HAP-1 (cell line): ENCODE data around the gene KCNQ4.
A peak's percentile ranks its signal among the peaks of the same experiment; 100 is the strongest.

Source experiments
- DNase-seq, 2 experiments: peaks; one replicate each; pipeline ENCODE4 v3.0.0-alpha.2; 2016 to 2020; ENCODE audit warnings: low spot score in 2 of 2
- H3K27me3 ChIP-seq: fragments of 250-450 bp; sonication (Bioruptor Pico); 2 replicates; pipeline ENCODE4 v1.5.1; 2020; ENCODE audit warnings: low read depth, mild to moderate bottlenecking, moderate library complexity
- H3K36me3 ChIP-seq: fragments of 250-450 bp; sonication (Bioruptor Pico); replicated peaks from 2 replicates; pipeline ENCODE4 v1.5.1; 2020; ENCODE audit warnings: mild to moderate bottlenecking
- H3K4me1 ChIP-seq: fragments of 250-450 bp; sonication (Bioruptor Pico); 2 replicates; pipeline ENCODE4 v1.5.1; 2020; ENCODE audit warnings: mild to moderate bottlenecking
- H3K4me3 ChIP-seq: fragments of 250-450 bp; sonication (Bioruptor Pico); 2 replicates; pipeline ENCODE4 v1.5.1; 2020; ENCODE audit warnings: mild to moderate bottlenecking, moderate library complexity
- H3K9me3 ChIP-seq: fragments of 250-450 bp; sonication (Bioruptor Pico); 2 replicates; pipeline ENCODE4 v1.5.1; 2020; ENCODE audit warnings: mild to moderate bottlenecking, moderate library complexity
- in situ Hi-C: fragments of 300-500 bp; cut with MboI; formaldehyde crosslinking; loops from 3 replicates; pipeline ENCODE4 v1.14.3; 2020; ENCODE audit warnings: low sequenced_read_pairs, inconsistent platforms, mixed read lengths

The KCNQ4 gene

GRCh38 chr1:40801742-40802077 lies 18.1 kb downstream of the KCNQ4 start:
- in situ Hi-C loops, result no loop called here
- Histone ChIP-seq H3K9me3 (no peaks in the 10 kb centered on the region), H3K4me3 (peak overlapping the region; percentile 10; the same call in 1 of the 2 replicates), H3K36me3 (no peaks in the 10 kb centered on the region), H3K4me1 (peaks cover 8% of the 10 kb centered on the region), H3K27me3 (no peaks in the 10 kb centered on the region)
- DNase-seq, result no peak

GRCh38 chr1:40802078-40802741 lies 18.6 kb downstream of the KCNQ4 start:
- H3K4me3 ChIP-seq, result peak overlapping the region; percentile 12
- DNase-seq, result peak; percentile 79 to 92
- peaks cover 8% of the 10 kb centered on the region for H3K4me1 ChIP-seq
- H3K27me3 ChIP-seq, result no peaks in the 10 kb centered on the region
- no peaks in the 10 kb centered on the region for H3K36me3 ChIP-seq
- in situ Hi-C loops, result no loop called here
- H3K9me3 ChIP-seq, result no peaks in the 10 kb centered on the region

GRCh38 chr1:40802742-40803113 lies 19.1 kb downstream of the KCNQ4 start:
- peak overlapping the region; percentile 12 for H3K4me3 ChIP-seq
- in situ Hi-C loops, result no loop called here
- peaks cover 8% of the 10 kb centered on the region for H3K4me1 ChIP-seq

GRCh38 chr1:40803447-40803846 lies 19.9 kb downstream of the KCNQ4 start:
- peaks cover 8% of the 10 kb centered on the region for H3K4me1 ChIP-seq
- H3K27me3 ChIP-seq, result no peaks in the 10 kb centered on the region
- H3K36me3 ChIP-seq, result no peaks in the 10 kb centered on the region
- no peak for DNase-seq
- in situ Hi-C loops, result no loop called here
- no peak overlapping the region for H3K4me3 ChIP-seq
- H3K9me3 ChIP-seq, result no peaks in the 10 kb centered on the region

More at GRCh38 chr1:40802742-40803113, 19.1 kb downstream of the KCNQ4 start:
- H3K27me3 ChIP-seq, result no peaks in the 10 kb centered on the region
- no peaks in the 10 kb centered on the region for H3K36me3 ChIP-seq
- no peak for DNase-seq
- H3K9me3 ChIP-seq, result no peaks in the 10 kb centered on the region

- no peaks in the 10 kb centered on the region for H3K27me3 ChIP-seq
- no peaks in the 10 kb centered on the region for H3K9me3 ChIP-seq
- H3K4me1 ChIP-seq, result peaks cover 8% of the 10 kb centered on the region
- no peaks in the 10 kb centered on the region for H3K36me3 ChIP-seq
- no peak for DNase-seq
- in situ Hi-C loops, result no loop called here
- H3K4me3 ChIP-seq, result no peak overlapping the region
Observed at GRCh38 chr1:40803902-40804301, 20.3 kb downstream of the KCNQ4 start.

GRCh38 chr1:40806240-40806639 lies 22.7 kb downstream of the KCNQ4 start:
- in situ Hi-C loops, result no loop called here
- Histone ChIP-seq H3K4me3 (no peak overlapping the region), H3K36me3 (no peaks in the 10 kb centered on the region), H3K27me3 (no peaks in the 10 kb centered on the region), H3K4me1 (peaks cover 8% of the 10 kb centered on the region), H3K9me3 (no peaks in the 10 kb centered on the region)
- no peak for DNase-seq

- H3K36me3 ChIP-seq, result no peaks in the 10 kb centered on the region
- H3K4me1 ChIP-seq, result peaks cover 1% of the 10 kb centered on the region
- in situ Hi-C loops, result no loop called here
- DNase-seq, result no peak
- H3K4me3 ChIP-seq, result no peak overlapping the region
- no peaks in the 10 kb centered on the region for H3K9me3 ChIP-seq
- H3K27me3 ChIP-seq, result no peaks in the 10 kb centered on the region
Observed at GRCh38 chr1:40806731-40807695, 23.4 kb downstream of the KCNQ4 start.

GRCh38 chr1:40808002-40808401 lies 24.4 kb downstream of the KCNQ4 start:
- H3K4me1 ChIP-seq, result no peaks in the 10 kb centered on the region
- no peak for DNase-seq
- H3K9me3 ChIP-seq, result no peaks in the 10 kb centered on the region
- H3K36me3 ChIP-seq, result no peaks in the 10 kb centered on the region
- no peaks in the 10 kb centered on the region for H3K27me3 ChIP-seq
- in situ Hi-C loops, result no loop called here
- H3K4me3 ChIP-seq, result no peak overlapping the region

DNA sequence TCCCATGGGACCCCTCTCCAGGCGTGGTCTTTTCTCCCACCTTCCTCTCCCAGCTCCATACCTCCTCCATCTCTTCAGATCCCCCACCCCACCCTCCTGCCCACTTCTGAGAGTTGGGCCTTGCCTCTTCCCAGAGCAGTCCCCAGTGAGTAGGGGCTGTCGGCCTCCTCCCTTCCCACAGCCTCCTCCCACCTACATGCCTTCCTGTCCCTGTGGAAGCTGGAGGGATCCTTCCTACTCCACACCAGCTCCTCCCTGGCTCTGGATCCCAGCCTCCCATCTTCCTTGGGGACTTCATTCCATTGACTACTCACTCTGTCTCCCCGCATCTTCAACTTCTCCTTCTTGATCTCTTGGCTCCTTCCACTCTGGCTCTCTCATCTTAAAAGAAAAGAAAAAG lies 24.9 kb downstream of the KCNQ4 start:
- no peak for DNase-seq
- no peaks in the 10 kb centered on the region for H3K9me3 ChIP-seq
- in situ Hi-C loops, result no loop called here
- no peaks in the 10 kb centered on the region for H3K27me3 ChIP-seq
- H3K36me3 ChIP-seq, result no peaks in the 10 kb centered on the region
- no peaks in the 10 kb centered on the region for H3K4me1 ChIP-seq
- H3K4me3 ChIP-seq, result no peak overlapping the region

GRCh38 chr1:40808909-40809308 lies 25.3 kb downstream of the KCNQ4 start:
- Histone ChIP-seq H3K36me3 (no peaks in the 10 kb centered on the region), H3K4me3 (no peak overlapping the region), H3K9me3 (no peaks in the 10 kb centered on the region), H3K4me1 (no peaks in the 10 kb centered on the region), H3K27me3 (no peaks in the 10 kb centered on the region)
- no peak for DNase-seq
- in situ Hi-C loops, result no loop called here

- Histone ChIP-seq H3K36me3 (no peaks in the 10 kb centered on the region), H3K4me3 (no peak overlapping the region), H3K9me3 (no peaks in the 10 kb centered on the region), H3K4me1 (no peaks in the 10 kb centered on the region), H3K27me3 (no peaks in the 10 kb centered on the region)
- no peak for DNase-seq
- in situ Hi-C loops, result no loop called here
Observed at GRCh38 chr1:40810927-40811326, 27.3 kb downstream of the KCNQ4 start.

DNA sequence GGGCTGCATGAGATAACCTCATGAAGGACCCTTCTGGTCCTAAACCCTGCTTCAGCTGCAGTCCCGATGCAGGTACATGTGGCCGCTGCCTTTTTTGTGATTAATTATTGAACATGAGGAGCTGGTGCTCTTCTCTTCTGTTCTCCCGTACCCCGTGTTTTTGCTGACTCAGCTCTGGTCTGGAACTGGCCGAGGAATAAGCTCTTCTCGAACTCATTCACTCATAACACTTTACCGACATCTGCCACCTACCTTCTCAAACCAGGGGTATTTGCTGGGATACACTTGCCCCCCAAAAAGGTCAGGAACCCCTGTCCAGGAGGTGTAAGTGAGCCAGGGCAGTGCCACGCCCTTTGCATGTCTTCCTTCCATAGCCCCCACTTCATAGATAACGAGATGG lies 31.8 kb downstream of the KCNQ4 start:
- no peaks in the 10 kb centered on the region for H3K9me3 ChIP-seq
- H3K4me3 ChIP-seq, result no peak overlapping the region
- H3K36me3 ChIP-seq, result peaks cover 9% of the 10 kb centered on the region; the same call in 1 of the 2 replicates
- H3K27me3 ChIP-seq, result no peaks in the 10 kb centered on the region
- DNase-seq, result no peak
- no peaks in the 10 kb centered on the region for H3K4me1 ChIP-seq
- in situ Hi-C loops, result no loop called here

DNA sequence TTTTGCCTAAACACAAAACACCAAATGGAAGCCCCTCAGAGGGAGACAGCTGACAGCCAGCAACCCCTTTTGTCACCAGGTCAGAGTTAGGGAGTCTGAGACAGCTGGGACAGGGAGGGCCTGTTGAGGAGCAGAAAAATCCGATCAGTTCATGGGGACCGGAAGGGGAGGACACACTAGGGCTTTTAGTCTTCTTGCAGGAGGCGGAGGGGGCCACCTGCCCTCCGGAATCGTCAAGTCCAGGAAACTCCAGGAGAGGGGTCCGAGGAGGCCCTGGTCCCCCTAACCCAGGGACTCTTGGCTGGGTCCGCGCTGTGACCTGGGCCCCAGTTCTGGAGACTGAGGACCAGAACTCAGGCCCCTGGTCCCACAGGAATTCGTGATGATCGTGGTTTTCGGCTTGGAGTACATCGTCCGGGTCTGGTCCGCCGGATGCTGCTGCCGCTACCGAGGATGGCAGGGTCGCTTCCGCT lies 34.2 kb downstream of the KCNQ4 start:
- no peaks in the 10 kb centered on the region for H3K27me3 ChIP-seq
- no peaks in the 10 kb centered on the region for H3K4me1 ChIP-seq
- no peak overlapping the region for H3K4me3 ChIP-seq
- H3K9me3 ChIP-seq, result no peaks in the 10 kb centered on the region
- H3K36me3 ChIP-seq, result peaks cover 9% of the 10 kb centered on the region; the same call in 1 of the 2 replicates
- DNase-seq, result no peak
- in situ Hi-C loops, result no loop called here
